Panc1 (cell line): Measurements from ENCODE around the gene GABRA4.

Experiments used
- POLR2AphosphoS5 ChIP-seq: IDR thresholded peaks from 2 replicates; pipeline ENCODE4 v1.6.1; 2012; ENCODE audit warnings: mild to moderate bottlenecking, low read depth, low read length, moderate library complexity
- SIN3A ChIP-seq: IDR thresholded peaks from 2 replicates; pipeline ENCODE4 v1.6.1; 2012; ENCODE audit warnings: low read depth, mild to moderate bottlenecking, low read length, moderate library complexity, borderline replicate concordance; ENCODE audit not compliant: insufficient read depth
- TF ChIP-seq, protein P1 (sequence below): fragments of 450-650 bp; IDR thresholded peaks from 2 replicates; pipeline ENCODE4 v1.5.1; 2017; ENCODE audit warnings: mild to moderate bottlenecking
- TF ChIP-seq, protein P2 (sequence below), 2 experiments: IDR thresholded peaks; 2 replicates each; pipeline ENCODE4 v1.6.1; 2011 to 2012; ENCODE audit warnings: low read depth in 2 of 2, control low read depth in 1 of 2, low read length in 1 of 2, mild to moderate bottlenecking in 1 of 2, moderate library complexity in 1 of 2; ENCODE audit not compliant: insufficient read depth in 1 of 2

DNA sequence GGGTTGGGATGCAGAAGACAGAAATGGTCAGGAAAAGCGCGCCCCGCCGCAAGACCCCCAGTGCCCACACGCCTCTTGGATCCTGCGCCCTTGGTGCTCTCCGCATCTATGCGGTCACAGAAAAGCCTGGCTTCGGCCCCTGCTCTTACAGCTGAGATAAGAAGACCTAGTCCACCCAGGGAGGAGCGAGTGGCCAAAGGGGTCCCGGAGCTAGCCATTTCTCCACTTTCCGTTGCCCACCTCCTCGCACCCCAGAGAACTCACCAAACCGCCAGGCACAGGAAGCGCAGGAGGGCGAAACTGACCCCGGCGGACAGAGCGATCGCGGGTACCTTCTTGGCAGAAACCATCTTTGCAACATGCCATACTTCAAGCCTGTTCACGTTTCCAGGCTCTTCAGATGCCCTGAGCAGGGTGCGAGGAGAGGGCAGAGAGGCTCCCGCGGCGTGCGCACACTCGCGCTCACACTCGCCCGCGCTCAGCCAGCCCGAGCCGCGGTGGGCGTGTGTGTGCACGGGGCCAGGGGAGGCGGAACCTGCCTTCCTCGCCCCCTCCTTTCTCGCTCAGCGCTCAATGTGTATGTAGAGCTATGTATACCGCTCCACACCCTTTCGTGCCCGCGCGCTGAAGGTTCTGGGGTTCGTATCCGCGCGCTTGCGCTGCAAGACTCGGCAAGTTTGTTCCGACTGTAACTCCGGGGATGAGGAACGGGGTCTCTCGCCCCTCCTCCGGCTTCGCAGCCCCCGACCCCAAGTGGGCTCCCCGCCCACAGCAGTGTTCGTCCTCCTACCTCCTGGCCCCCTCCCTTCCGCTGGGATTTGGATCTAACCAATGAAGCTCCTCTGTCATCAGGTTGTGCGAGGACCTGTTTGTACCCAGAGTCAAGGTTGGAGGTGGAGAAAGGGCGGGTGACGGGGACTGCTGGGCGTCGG lies at the start of gene GABRA4:
- TF ChIP-seq, protein P1, sequence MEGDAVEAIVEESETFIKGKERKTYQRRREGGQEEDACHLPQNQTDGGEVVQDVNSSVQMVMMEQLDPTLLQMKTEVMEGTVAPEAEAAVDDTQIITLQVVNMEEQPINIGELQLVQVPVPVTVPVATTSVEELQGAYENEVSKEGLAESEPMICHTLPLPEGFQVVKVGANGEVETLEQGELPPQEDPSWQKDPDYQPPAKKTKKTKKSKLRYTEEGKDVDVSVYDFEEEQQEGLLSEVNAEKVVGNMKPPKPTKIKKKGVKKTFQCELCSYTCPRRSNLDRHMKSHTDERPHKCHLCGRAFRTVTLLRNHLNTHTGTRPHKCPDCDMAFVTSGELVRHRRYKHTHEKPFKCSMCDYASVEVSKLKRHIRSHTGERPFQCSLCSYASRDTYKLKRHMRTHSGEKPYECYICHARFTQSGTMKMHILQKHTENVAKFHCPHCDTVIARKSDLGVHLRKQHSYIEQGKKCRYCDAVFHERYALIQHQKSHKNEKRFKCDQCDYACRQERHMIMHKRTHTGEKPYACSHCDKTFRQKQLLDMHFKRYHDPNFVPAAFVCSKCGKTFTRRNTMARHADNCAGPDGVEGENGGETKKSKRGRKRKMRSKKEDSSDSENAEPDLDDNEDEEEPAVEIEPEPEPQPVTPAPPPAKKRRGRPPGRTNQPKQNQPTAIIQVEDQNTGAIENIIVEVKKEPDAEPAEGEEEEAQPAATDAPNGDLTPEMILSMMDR: no peak
- no peak for TF ChIP-seq POLR2AphosphoS5
- no peak for TF ChIP-seq SIN3A
- TF ChIP-seq, protein P2, sequence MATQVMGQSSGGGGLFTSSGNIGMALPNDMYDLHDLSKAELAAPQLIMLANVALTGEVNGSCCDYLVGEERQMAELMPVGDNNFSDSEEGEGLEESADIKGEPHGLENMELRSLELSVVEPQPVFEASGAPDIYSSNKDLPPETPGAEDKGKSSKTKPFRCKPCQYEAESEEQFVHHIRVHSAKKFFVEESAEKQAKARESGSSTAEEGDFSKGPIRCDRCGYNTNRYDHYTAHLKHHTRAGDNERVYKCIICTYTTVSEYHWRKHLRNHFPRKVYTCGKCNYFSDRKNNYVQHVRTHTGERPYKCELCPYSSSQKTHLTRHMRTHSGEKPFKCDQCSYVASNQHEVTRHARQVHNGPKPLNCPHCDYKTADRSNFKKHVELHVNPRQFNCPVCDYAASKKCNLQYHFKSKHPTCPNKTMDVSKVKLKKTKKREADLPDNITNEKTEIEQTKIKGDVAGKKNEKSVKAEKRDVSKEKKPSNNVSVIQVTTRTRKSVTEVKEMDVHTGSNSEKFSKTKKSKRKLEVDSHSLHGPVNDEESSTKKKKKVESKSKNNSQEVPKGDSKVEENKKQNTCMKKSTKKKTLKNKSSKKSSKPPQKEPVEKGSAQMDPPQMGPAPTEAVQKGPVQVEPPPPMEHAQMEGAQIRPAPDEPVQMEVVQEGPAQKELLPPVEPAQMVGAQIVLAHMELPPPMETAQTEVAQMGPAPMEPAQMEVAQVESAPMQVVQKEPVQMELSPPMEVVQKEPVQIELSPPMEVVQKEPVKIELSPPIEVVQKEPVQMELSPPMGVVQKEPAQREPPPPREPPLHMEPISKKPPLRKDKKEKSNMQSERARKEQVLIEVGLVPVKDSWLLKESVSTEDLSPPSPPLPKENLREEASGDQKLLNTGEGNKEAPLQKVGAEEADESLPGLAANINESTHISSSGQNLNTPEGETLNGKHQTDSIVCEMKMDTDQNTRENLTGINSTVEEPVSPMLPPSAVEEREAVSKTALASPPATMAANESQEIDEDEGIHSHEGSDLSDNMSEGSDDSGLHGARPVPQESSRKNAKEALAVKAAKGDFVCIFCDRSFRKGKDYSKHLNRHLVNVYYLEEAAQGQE (IDR thresholded peaks at IDR 0.05; ENCODE audit: insufficient read depth in 1 of 2, low read depth in 2 of 2, low read length in 1 of 2): no peak
